HL-60 (cell line): ENCODE measurements around the gene DPF3.

Source experiments
- DNase-seq, 2 experiments: peaks; one replicate each; pipeline ENCODE4 v3.0.0-alpha.2; 2010 to 2020; ENCODE audit warnings: low read depth in 1 of 2, low spot score in 1 of 2
- H3K27ac ChIP-seq: fragments of 250-450 bp; sonication (Bioruptor Pico); replicated peaks from 2 replicates; pipeline ENCODE4 v1.5.1; 2020; ENCODE audit warnings: mild to moderate bottlenecking, moderate library complexity
- H3K27me3 ChIP-seq: fragments of 250-450 bp; sonication (Bioruptor Pico); 2 replicates; pipeline ENCODE4 v1.5.1; 2021; ENCODE audit warnings: mild to moderate bottlenecking, moderate library complexity; ENCODE audit not compliant: insufficient read depth, poor library complexity, severe bottlenecking
- H3K4me3 ChIP-seq: replicated peaks from 2 replicates; pipeline ENCODE4 v1.5.1; 2011; ENCODE audit warnings: mild to moderate bottlenecking, control low read depth, low read length; ENCODE audit not compliant: insufficient read depth
- CTCF ChIP-seq: IDR thresholded peaks from one replicate; pipeline ENCODE4 v1.5.1; 2011; ENCODE audit warnings: low read length, control low read depth, inconsistent platforms; ENCODE audit not compliant: insufficient read depth
- GABPA ChIP-seq: IDR thresholded peaks from 2 replicates; pipeline ENCODE4 v1.6.1; 2012; ENCODE audit warnings: low read depth
- POLR2AphosphoS5 ChIP-seq: IDR thresholded peaks from 2 replicates; pipeline ENCODE4 v1.6.1; 2012; ENCODE audit warnings: low read depth
- REST ChIP-seq: IDR thresholded peaks from 2 replicates; pipeline ENCODE4 v1.6.1; 2012; ENCODE audit warnings: low read depth; ENCODE audit not compliant: insufficient replicate concordance
- SPI1 ChIP-seq: IDR thresholded peaks from 2 replicates; pipeline ENCODE4 v1.6.1; 2012; ENCODE audit warnings: low read depth, mild to moderate bottlenecking, borderline replicate concordance

Gene DPF3

GRCh38 chr14:72740504-72740961, 153.4 kb downstream of the DPF3 start:
- no peak for DNase-seq

GRCh38 chr14:72739446-72740405, 154.2 kb downstream of the DPF3 start:
- no peak overlapping the region for H3K4me3 ChIP-seq
- DNase-seq = no peak
- TF ChIP-seq POLR2AphosphoS5 = no peak
- no peak for TF ChIP-seq CTCF
- no peak for TF ChIP-seq REST
- no peak for TF ChIP-seq SPI1
- no peak for TF ChIP-seq GABPA
- H3K27ac ChIP-seq = no peak overlapping the region
- no peaks in the 10 kb centered on the region for H3K27me3 ChIP-seq

More at GRCh38 chr14:72740504-72740961, 153.4 kb downstream of the DPF3 start:
- TF ChIP-seq SPI1 = no peak
- no peak for TF ChIP-seq POLR2AphosphoS5
- TF ChIP-seq CTCF = no peak
- no peak for TF ChIP-seq REST
- TF ChIP-seq GABPA = no peak
- no peak overlapping the region for H3K27ac ChIP-seq
- no peak overlapping the region for H3K4me3 ChIP-seq
- H3K27me3 ChIP-seq = no peaks in the 10 kb centered on the region

GRCh38 chr14:72738161-72738611, 155.7 kb downstream of the DPF3 start:
- no peak overlapping the region for H3K4me3 ChIP-seq
- no peak for DNase-seq
- H3K27me3 ChIP-seq = no peaks in the 10 kb centered on the region
- TF ChIP-seq REST (no peak), GABPA (no peak), SPI1 (no peak), CTCF (no peak), POLR2AphosphoS5 (no peak)
- no peak overlapping the region for H3K27ac ChIP-seq
